GM23338 (cell line): ENCODE data around the gene HELZ. TPM values are rescaled to one million over a fixed set of nuclear protein-coding genes. Genes with fewer than 3 reads are reported as not detected.

Source experiments
- ATAC-seq: fragments of 200-7000 bp; cut with Tn5 transposase; 3 replicates; pipeline ENCODE4 v1.9.1; 2020
- DNase-seq: peaks from one replicate; pipeline ENCODE4 v3.0.0-alpha.2; 2015; ENCODE audit warnings: low spot score
- H2AFZ ChIP-seq: fragments of 200-600 bp; sonication (generic); 2 replicates; pipeline ENCODE4 v1.8.0; 2016; ENCODE audit warnings: antibody characterized with exemption, mild to moderate bottlenecking, moderate library complexity
- H3F3A ChIP-seq: fragments of 200-600 bp; sonication (generic); replicated peaks from 2 replicates; pipeline ENCODE4 v1.8.0; 2017; ENCODE audit warnings: antibody characterized with exemption, mixed run types, low read depth
- H3K27ac ChIP-seq: fragments of 200-600 bp; sonication (generic); 2 replicates; pipeline ENCODE4 v1.6.1; 2016; ENCODE audit warnings: low read depth
- H3K27me3 ChIP-seq: fragments of 200-600 bp; sonication (generic); 2 replicates; pipeline ENCODE4 v1.8.0; 2016; ENCODE audit warnings: mild to moderate bottlenecking, mixed run types, moderate library complexity; ENCODE audit not compliant: insufficient read depth
- H3K36me3 ChIP-seq: fragments of 200-600 bp; sonication (generic); 2 replicates; pipeline ENCODE4 v1.8.0; 2016; ENCODE audit warnings: mild to moderate bottlenecking; ENCODE audit not compliant: insufficient read depth
- H3K4me1 ChIP-seq: fragments of 200-600 bp; sonication (generic); 2 replicates; pipeline ENCODE4 v1.8.0; 2016; ENCODE audit warnings: mild to moderate bottlenecking, moderate library complexity; ENCODE audit not compliant: insufficient read depth
- H3K4me2 ChIP-seq: fragments of 200-600 bp; sonication (generic); 2 replicates; pipeline ENCODE4 v1.7.1; 2017; ENCODE audit warnings: mixed run types
- H3K4me3 ChIP-seq: fragments of 200-600 bp; sonication (generic); 2 replicates; pipeline ENCODE4 v1.6.1; 2016; ENCODE audit warnings: mixed run types
- H3K79me2 ChIP-seq: fragments of 200-600 bp; sonication (generic); replicated peaks from 2 replicates; pipeline ENCODE4 v1.8.0; 2017; ENCODE audit warnings: mild to moderate bottlenecking; ENCODE audit not compliant: insufficient read depth
- H3K9me2 ChIP-seq: fragments of 200-600 bp; sonication (generic); 2 replicates; pipeline ENCODE4 v1.8.0; 2017; ENCODE audit not compliant: insufficient read depth
- H4K20me1 ChIP-seq: fragments of 200-600 bp; sonication (generic); replicated peaks from 2 replicates; pipeline ENCODE4 v1.8.0; 2017; ENCODE audit warnings: mild to moderate bottlenecking; ENCODE audit not compliant: insufficient read depth
- H3K27ac Mint-ChIP-seq: 2 replicates; pipeline ENCODE4 v1.8.0; 2020; ENCODE audit warnings: inconsistent platforms, mild to moderate bottlenecking, moderate library complexity, mixed read lengths
- H3K27me3 Mint-ChIP-seq: 3 replicates; pipeline ENCODE4 v1.8.0; 2022; ENCODE audit warnings: low read depth, mild to moderate bottlenecking, moderate library complexity, mixed read lengths, inconsistent platforms; ENCODE audit not compliant: insufficient read depth, poor library complexity
- H3K36me3 Mint-ChIP-seq: 3 replicates; pipeline ENCODE4 v1.8.0; 2021; ENCODE audit warnings: low read depth, mild to moderate bottlenecking, inconsistent platforms, moderate library complexity, mixed read lengths
- H3K4me1 Mint-ChIP-seq: 3 replicates; pipeline ENCODE4 v1.8.0; 2020; ENCODE audit warnings: mild to moderate bottlenecking, inconsistent platforms, mixed read lengths
- H3K4me3 Mint-ChIP-seq: 3 replicates; pipeline ENCODE4 v1.8.0; 2021; ENCODE audit warnings: moderate library complexity, mild to moderate bottlenecking, inconsistent platforms, mixed read lengths
- H3K9me3 Mint-ChIP-seq: 3 replicates; pipeline ENCODE4 v1.8.0; 2020; ENCODE audit warnings: moderate library complexity, mild to moderate bottlenecking, inconsistent platforms, mixed read lengths
- EZH2phosphoT487 ChIP-seq: fragments of 200-600 bp; sonication (generic); IDR thresholded peaks from one replicate; pipeline ENCODE4 v1.8.1; 2018; ENCODE audit warnings: antibody characterized with exemption; ENCODE audit not compliant: unreplicated experiment
- STAT1 ChIP-seq: IDR thresholded peaks from one replicate; pipeline ENCODE4 v1.6.1; 2016; ENCODE audit warnings: antibody characterized with exemption; ENCODE audit not compliant: unreplicated experiment
- ZNF114 ChIP-seq: fragments of 250-450 bp; sonication (Bioruptor Pico); IDR thresholded peaks from 2 replicates; pipeline ENCODE4 v1.5.0; 2020; ENCODE audit warnings: mild to moderate bottlenecking, moderate library complexity
- polyA plus RNA-seq: library from polyadenylated mRNA; unstranded; fragments of >200 nt; fragmentation: Nextera tagmentation; extraction: Ambion mirVana; gene quantifications from 2 replicates; pipeline ENCODE4 v1.2.1, GENCODE V29; 2016
- total RNA-seq: library from RNA; depleted of rRNA; stranded (reverse); fragments of >200 nt; shearing (Covaris generic); gene quantifications from 2 replicates; pipeline ENCODE4 v1.2.3, GENCODE V29; 2014
- TF ChIP-seq, protein P1 (sequence below), 2 experiments: fragments of 200-600 bp in 1 of 2; sonication (generic) in 1 of 2; conservative IDR thresholded peaks; 2 replicates each; pipeline versions ENCODE4 v1.5.1 to v1.6.1; 2016 to 2017; ENCODE audit warnings: antibody characterized with exemption in 2 of 2, low read depth in 2 of 2, mild to moderate bottlenecking in 2 of 2, moderate library complexity in 1 of 2

HELZ gene
- total and polyA plus RNA-seq, 2 experiments from 2014 or later = 38.9 to 62.0 TPM

DNA sequence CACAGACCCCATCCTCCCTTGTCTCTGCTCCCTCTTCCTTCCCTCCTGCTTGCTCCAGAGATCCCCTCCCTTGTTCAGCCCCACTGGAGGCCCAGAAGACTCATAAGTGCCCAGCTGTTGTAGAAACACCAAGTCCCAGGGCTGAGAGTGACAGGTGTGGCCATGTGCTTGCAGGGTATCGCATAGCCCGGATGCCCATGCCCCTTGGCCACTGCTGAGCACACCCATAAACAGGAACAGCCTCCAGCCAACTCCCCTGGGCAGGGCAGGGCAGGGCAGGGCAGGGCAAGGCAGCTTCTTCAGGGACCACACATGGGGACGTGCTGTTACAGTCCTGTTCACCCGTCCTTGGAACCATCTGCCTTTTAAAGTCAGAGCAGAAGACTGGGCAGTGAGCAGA is 198.6 kb downstream of the HELZ start:
- peaks cover 28% of the 10 kb centered on the region for H3K9me3 Mint-ChIP-seq
- no peak overlapping the region for H3K27ac Mint-ChIP-seq
- Histone ChIP-seq H2AFZ (no peak overlapping the region), H3K4me2 (no peak overlapping the region), H3K9me2 (no peaks in the 10 kb centered on the region), H3K36me3 (0 out of 2 replicates have a peak, but pooled peaks cover 4% of the 10 kb centered on the region), H3K79me2 (no peaks in the 10 kb centered on the region), H3K27ac (no peak overlapping the region), H3K4me1 (no peaks in the 10 kb centered on the region), H3K4me3 (no peak overlapping the region), H4K20me1 (no peaks in the 10 kb centered on the region), H3K27me3 (no peaks in the 10 kb centered on the region), H3F3A (no peaks in the 10 kb centered on the region)
- TF ChIP-seq ZNF114 = no peak
- TF ChIP-seq EZH2phosphoT487 = no peak
- TF ChIP-seq, protein P1, sequence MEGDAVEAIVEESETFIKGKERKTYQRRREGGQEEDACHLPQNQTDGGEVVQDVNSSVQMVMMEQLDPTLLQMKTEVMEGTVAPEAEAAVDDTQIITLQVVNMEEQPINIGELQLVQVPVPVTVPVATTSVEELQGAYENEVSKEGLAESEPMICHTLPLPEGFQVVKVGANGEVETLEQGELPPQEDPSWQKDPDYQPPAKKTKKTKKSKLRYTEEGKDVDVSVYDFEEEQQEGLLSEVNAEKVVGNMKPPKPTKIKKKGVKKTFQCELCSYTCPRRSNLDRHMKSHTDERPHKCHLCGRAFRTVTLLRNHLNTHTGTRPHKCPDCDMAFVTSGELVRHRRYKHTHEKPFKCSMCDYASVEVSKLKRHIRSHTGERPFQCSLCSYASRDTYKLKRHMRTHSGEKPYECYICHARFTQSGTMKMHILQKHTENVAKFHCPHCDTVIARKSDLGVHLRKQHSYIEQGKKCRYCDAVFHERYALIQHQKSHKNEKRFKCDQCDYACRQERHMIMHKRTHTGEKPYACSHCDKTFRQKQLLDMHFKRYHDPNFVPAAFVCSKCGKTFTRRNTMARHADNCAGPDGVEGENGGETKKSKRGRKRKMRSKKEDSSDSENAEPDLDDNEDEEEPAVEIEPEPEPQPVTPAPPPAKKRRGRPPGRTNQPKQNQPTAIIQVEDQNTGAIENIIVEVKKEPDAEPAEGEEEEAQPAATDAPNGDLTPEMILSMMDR (conservative IDR thresholded peaks at IDR 0.05; ENCODE audit: low read depth in 2 of 2) = no peak
- H3K36me3 Mint-ChIP-seq = peaks cover 13% of the 10 kb centered on the region; the same call in 2 of the 3 replicates
- H3K4me3 Mint-ChIP-seq = no peak overlapping the region
- peaks cover 7% of the 10 kb centered on the region for H3K27me3 Mint-ChIP-seq
- no peak for DNase-seq
- H3K4me1 Mint-ChIP-seq = no peaks in the 10 kb centered on the region
- no peak for ATAC-seq

DNA sequence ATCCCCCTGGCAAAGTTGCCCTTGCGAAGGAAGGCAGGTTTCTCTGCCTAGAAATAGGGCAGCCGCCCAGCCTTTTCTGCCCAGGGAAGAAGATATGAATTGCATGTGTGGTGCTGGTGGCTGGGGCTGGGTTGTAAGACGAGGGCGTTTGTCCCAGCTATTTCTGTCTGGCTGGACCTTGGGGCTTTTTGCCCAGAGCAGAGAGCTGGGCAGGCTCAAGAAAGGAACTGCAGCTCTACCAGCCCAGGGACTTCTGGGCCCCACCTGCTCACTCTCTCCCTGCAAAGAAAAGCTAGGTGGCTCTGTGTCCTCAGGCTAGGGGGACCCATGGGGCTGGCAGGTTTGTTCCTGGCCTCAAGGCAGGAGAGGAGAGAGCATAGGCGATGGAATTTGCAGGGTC is 200.1 kb downstream of the HELZ start:
- Histone ChIP-seq H3K27ac (no peak overlapping the region), H2AFZ (no peak overlapping the region), H3K4me2 (no peak overlapping the region), H3K4me1 (no peaks in the 10 kb centered on the region), H3F3A (no peaks in the 10 kb centered on the region), H3K79me2 (no peaks in the 10 kb centered on the region), H3K9me2 (no peaks in the 10 kb centered on the region), H3K27me3 (no peaks in the 10 kb centered on the region), H4K20me1 (no peaks in the 10 kb centered on the region), H3K4me3 (no peak overlapping the region), H3K36me3 (0 out of 2 replicates have a peak, but pooled peaks cover 4% of the 10 kb centered on the region)
- no peak overlapping the region for H3K4me3 Mint-ChIP-seq
- peaks cover 28% of the 10 kb centered on the region for H3K9me3 Mint-ChIP-seq
- DNase-seq = no peak
- TF ChIP-seq, protein P1 (conservative IDR thresholded peaks at IDR 0.05; ENCODE audit: low read depth in 2 of 2) = 0 out of 4 replicates have a peak, but pooled peaks of 1 of the 2 experiments have one; percentile 19
- TF ChIP-seq STAT1 = no peak
- H3K36me3 Mint-ChIP-seq = peaks cover 13% of the 10 kb centered on the region; the same call in 2 of the 3 replicates
- no peak overlapping the region for H3K27ac Mint-ChIP-seq
- peak; percentile 48 for ATAC-seq
- no peaks in the 10 kb centered on the region for H3K4me1 Mint-ChIP-seq
- peaks cover 4% of the 10 kb centered on the region for H3K27me3 Mint-ChIP-seq
